Osteoblast (primary cell): Measurements from ENCODE around the gene IMPDH1. TPM values are rescaled to one million over a fixed set of nuclear protein-coding genes. Genes with fewer than 3 reads are reported as not detected.
A peak's percentile ranks its signal among the peaks of the same experiment; 100 is the strongest.

Experiments used
- DNase-seq: peaks from one replicate; pipeline ENCODE4 v3.0.0; 2011; ENCODE audit warnings: low spot score, mixed read lengths; ENCODE audit not compliant: insufficient read length; ENCODE audit errors: missing footprints
- H2AFZ ChIP-seq: 2 replicates; pipeline ENCODE4 v1.6.0; 2011; ENCODE audit warnings: mild to moderate bottlenecking, low read length
- H3K27ac ChIP-seq: 2 replicates; pipeline ENCODE4 v1.5.1; 2011; ENCODE audit warnings: mild to moderate bottlenecking, low read depth, low read length, moderate library complexity
- H3K27me3 ChIP-seq: 2 replicates; pipeline ENCODE4 v1.6.0; 2012; ENCODE audit warnings: mild to moderate bottlenecking, control low read depth, inconsistent platforms, low read length, moderate library complexity; ENCODE audit not compliant: insufficient read depth
- H3K36me3 ChIP-seq: 2 replicates; pipeline ENCODE4 v1.5.1; 2011; ENCODE audit warnings: mild to moderate bottlenecking, low read length, control low read depth, moderate library complexity; ENCODE audit not compliant: insufficient read depth
- H3K4me1 ChIP-seq: 2 replicates; pipeline ENCODE4 v1.5.1; 2011; ENCODE audit warnings: mild to moderate bottlenecking, low read length, control low read depth, moderate library complexity; ENCODE audit not compliant: insufficient read depth
- H3K4me2 ChIP-seq: 2 replicates; pipeline ENCODE4 v1.6.0; 2011; ENCODE audit warnings: mild to moderate bottlenecking, low read length; ENCODE audit not compliant: insufficient read depth
- H3K4me3 ChIP-seq: fragments of 200-600 bp; sonication (generic); 3 replicates; pipeline ENCODE4 v1.5.1; 2012; ENCODE audit warnings: mild to moderate bottlenecking, low read length, inconsistent platforms; ENCODE audit not compliant: insufficient read depth
- H3K79me2 ChIP-seq: 2 replicates; pipeline ENCODE4 v1.6.0; 2012; ENCODE audit warnings: mild to moderate bottlenecking, low read length, control low read depth, inconsistent platforms; ENCODE audit not compliant: insufficient read depth
- H3K9me3 ChIP-seq: 2 replicates; pipeline ENCODE4 v1.5.1; 2011; ENCODE audit warnings: low read depth, low read length, control low read depth
- H4K20me1 ChIP-seq: 2 replicates; pipeline ENCODE4 v1.6.0; 2012; ENCODE audit warnings: mild to moderate bottlenecking, low read length, control low read depth; ENCODE audit not compliant: insufficient read depth
- CTCF ChIP-seq: IDR thresholded peaks from 2 replicates; pipeline ENCODE4 v1.5.1; 2011; ENCODE audit warnings: mild to moderate bottlenecking, low read depth, low read length, moderate library complexity; ENCODE audit errors: extremely low read depth
- total RNA-seq: library from RNA; depleted of rRNA; stranded (reverse); fragments of >200 nt; gene quantifications from 2 replicates; pipeline ENCODE4 v1.2.3, GENCODE V29; 2012

The IMPDH1 gene
- total RNA-seq, 1 donor, result 35.8 TPM

GRCh38 chr7:128378637-128379036 is 31.1 kb downstream of the IMPDH1 start:
- peak; percentile 59 for DNase-seq
- Histone ChIP-seq H3K79me2 (no peaks in the 10 kb centered on the region), H3K36me3 (no peaks in the 10 kb centered on the region), H4K20me1 (no peaks in the 10 kb centered on the region), H3K27ac (no peak overlapping the region), H2AFZ (no peak overlapping the region), H3K4me3 (no peak overlapping the region), H3K4me2 (no peak overlapping the region), H3K4me1 (no peaks in the 10 kb centered on the region), H3K9me3 (no peaks in the 10 kb centered on the region), H3K27me3 (peaks cover 14% of the 10 kb centered on the region)
- no peak for TF ChIP-seq CTCF

DNA sequence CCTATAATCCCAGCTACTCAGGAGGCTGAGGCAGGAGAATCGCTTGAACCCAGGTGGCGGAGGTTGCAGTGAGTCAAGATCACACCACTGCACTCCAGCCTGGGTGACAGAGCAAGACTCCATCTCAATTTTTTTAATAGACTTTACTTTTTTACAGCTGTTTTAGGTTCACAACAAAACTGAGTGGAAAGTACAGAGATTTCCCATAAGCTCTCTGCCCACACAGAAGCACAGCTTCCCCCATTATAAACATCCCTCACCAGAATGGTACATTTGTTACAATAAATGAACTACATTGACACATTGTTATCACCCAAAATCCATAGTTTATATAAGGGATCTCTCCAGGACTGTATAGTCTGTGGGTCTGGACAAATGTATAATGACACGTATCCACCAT is 33.7 kb downstream of the IMPDH1 start:
- Histone ChIP-seq H3K4me1 (no peaks in the 10 kb centered on the region), H3K27ac (no peak overlapping the region), H3K9me3 (no peaks in the 10 kb centered on the region), H3K27me3 (peaks cover 18% of the 10 kb centered on the region), H3K79me2 (no peaks in the 10 kb centered on the region), H3K4me2 (no peak overlapping the region), H3K4me3 (no peak overlapping the region), H4K20me1 (no peaks in the 10 kb centered on the region), H3K36me3 (no peaks in the 10 kb centered on the region), H2AFZ (no peak overlapping the region)
- TF ChIP-seq CTCF, result no peak
- DNase-seq, result no peak

DNA sequence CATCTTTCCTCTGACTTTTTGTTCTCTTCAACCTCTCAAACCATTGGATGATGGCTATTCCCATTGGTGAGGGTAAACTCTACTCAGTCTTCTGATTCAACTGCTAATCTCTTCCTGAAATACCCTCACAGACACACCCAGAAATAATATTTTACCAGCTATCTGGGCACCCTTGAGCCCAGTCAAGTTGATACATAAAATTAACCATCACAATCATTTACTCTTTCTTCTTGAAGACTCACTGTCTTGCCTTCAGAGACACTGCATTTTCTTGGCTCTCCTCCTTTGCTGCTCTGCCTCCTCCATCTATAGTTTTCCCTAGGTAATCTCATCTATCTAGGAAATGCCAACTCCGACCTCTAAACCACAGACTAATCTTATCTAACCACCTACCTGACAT is 35.7 kb downstream of the IMPDH1 start:
- DNase-seq, result no peak
- Histone ChIP-seq H3K4me2 (no peak overlapping the region), H3K79me2 (no peaks in the 10 kb centered on the region)

GRCh38 chr7:128373606-128374005 is 36.2 kb downstream of the IMPDH1 start:
- TF ChIP-seq CTCF, result no peak
- no peak for DNase-seq
- H3K79me2 ChIP-seq, result no peaks in the 10 kb centered on the region
- no peak overlapping the region for H3K4me3 ChIP-seq
- no peak overlapping the region for H3K4me2 ChIP-seq
- no peaks in the 10 kb centered on the region for H3K36me3 ChIP-seq
- H3K4me1 ChIP-seq, result no peaks in the 10 kb centered on the region
- H3K9me3 ChIP-seq, result no peaks in the 10 kb centered on the region
- H2AFZ ChIP-seq, result no peak overlapping the region
- peaks cover 14% of the 10 kb centered on the region for H3K27me3 ChIP-seq
- no peaks in the 10 kb centered on the region for H4K20me1 ChIP-seq
- H3K27ac ChIP-seq, result no peak overlapping the region

More for the DNA sequence above, 35.7 kb downstream of the IMPDH1 start:
- no peaks in the 10 kb centered on the region for H3K36me3 ChIP-seq
- H3K9me3 ChIP-seq, result no peaks in the 10 kb centered on the region
- peaks cover 18% of the 10 kb centered on the region for H3K27me3 ChIP-seq
- no peak for TF ChIP-seq CTCF
- H3K4me3 ChIP-seq, result no peak overlapping the region
- H3K4me1 ChIP-seq, result no peaks in the 10 kb centered on the region
- H2AFZ ChIP-seq, result no peak overlapping the region
- H3K27ac ChIP-seq, result no peak overlapping the region
- H4K20me1 ChIP-seq, result no peaks in the 10 kb centered on the region
